Mucosa of gallbladder (tissue), 1 donor: Measurements from ENCODE around the gene LRRC14B. TPM values are rescaled to one million over a fixed set of nuclear protein-coding genes. Genes with fewer than 3 reads are reported as not detected.
"Not testable (repeated sequence)": the region's sequence is repeated elsewhere in the genome, so short reads cannot be mapped to it uniquely, and the experiment has no call there.

Experiments used
- DNase-seq: peaks from one replicate; pipeline ENCODE4 v3.0.0-alpha.2; 2020; ENCODE audit warnings: low spot score
- total RNA-seq: library from RNA; stranded (reverse); gene quantifications from one replicate; pipeline ENCODE4 v1.2.1, GENCODE V29; 2021
- donor health status: DM: no; HTN: no; CAD: no.

LRRC14B gene
- total RNA-seq, 1 donor from 2014 or later: not detected

- not testable (repeated sequence) for DNase-seq
These were observed 46.6 kb downstream of the LRRC14B start for GRCh38 chr5:237931-238330.

- not testable (repeated sequence) for DNase-seq
These were observed 49.3 kb downstream of the LRRC14B start for GRCh38 chr5:240550-240949.

GRCh38 chr5:241045-241669, 49.9 kb downstream of the LRRC14B start:
- DNase-seq: not testable (repeated sequence)

- not testable (repeated sequence) for DNase-seq
These were observed 52.5 kb downstream of the LRRC14B start for GRCh38 chr5:243683-244367.

GRCh38 chr5:245717-246116, 54.4 kb downstream of the LRRC14B start:
- DNase-seq: not testable (repeated sequence)

Other genes with a start within 250 kb of the LRRC14B start
- 0.09 TPM for gene PLEKHG4B, start 99.3 kb upstream of the LRRC14B start, total RNA-seq
- gene CCDC127, start 26.7 kb downstream of the LRRC14B start, total RNA-seq: 7.0 TPM
- 140 TPM for gene SDHA, start 26.8 kb downstream of the LRRC14B start, total RNA-seq
- gene PDCD6, start 80.2 kb downstream of the LRRC14B start, total RNA-seq: 97.1 TPM
- 3.5 TPM for gene AHRR, start 130.2 kb downstream of the LRRC14B start, total RNA-seq